ENCODE data around the gene ATAD3A. TPM values are rescaled to one million over a fixed set of nuclear protein-coding genes. Genes with fewer than 3 reads are reported as not detected.

Gene ATAD3A
- polyA plus RNA-seq, 5 donors: 13.8 to 31.6 (median 18.3) TPM

DNA sequence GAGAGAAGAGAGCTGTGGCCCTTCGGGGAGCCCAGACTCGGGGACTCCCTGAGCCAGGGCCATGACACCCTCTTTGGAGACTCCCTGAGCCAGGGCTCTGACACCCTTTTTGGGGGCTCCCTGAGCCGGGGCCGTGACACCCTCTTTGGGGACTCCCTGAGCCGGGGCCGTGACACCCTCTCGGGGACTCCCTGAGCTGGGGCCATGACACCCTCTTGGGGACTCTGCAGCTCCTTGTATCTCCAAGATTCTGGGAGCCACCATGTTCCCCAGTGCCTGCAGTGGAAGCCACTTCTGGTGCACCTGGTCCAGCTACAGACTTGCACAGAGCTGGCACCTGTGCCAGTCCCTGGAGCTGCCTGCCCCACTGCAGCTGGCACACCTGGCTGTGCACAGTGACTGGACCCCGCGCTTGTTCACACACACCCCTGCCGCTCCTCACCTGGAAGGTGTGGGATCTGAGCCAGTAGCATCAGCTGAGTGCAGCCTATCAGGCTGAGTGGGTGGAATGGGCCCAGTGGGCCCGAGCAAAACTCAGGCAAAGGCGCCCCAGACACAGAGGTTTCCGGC is 66.5 kb downstream of the ATAD3A start:
- DNase-seq: no peak

DNA sequence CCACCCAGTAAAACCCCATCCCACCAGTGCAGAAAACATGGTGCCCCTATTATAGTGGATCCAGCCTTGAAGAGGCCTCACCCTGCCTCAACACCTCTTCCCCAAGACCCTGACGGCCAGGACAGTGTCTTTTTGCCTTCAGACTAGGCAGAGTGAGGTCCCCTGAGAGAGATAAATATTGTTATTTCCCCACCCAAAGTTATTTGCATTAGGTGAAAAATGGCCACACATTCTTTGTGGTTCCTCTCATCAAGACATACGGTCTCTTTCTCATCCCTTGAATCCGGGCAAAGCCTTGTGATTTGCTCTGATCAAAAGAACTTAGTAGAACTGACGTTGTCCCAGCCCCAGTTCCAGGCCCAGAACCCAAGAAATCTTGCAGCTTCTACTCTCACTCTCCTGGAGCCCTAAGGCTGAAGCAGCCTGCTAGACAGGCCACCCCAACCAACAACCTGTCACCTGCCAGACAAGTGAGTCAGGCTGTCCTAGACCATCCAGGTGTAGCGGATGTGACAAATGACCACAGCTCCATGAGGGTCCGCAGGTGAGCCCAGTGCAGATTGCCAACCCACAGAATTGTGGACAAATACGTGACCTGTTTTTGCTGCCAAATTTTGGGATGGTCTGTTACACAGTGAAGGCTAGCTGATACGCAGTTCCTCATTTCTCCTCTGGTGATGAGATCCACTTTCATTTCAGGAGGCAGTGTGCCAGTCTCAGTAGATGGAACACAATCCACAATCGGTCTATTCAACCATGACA is 70.8 kb downstream of the ATAD3A start:
- no peak for DNase-seq

DNA sequence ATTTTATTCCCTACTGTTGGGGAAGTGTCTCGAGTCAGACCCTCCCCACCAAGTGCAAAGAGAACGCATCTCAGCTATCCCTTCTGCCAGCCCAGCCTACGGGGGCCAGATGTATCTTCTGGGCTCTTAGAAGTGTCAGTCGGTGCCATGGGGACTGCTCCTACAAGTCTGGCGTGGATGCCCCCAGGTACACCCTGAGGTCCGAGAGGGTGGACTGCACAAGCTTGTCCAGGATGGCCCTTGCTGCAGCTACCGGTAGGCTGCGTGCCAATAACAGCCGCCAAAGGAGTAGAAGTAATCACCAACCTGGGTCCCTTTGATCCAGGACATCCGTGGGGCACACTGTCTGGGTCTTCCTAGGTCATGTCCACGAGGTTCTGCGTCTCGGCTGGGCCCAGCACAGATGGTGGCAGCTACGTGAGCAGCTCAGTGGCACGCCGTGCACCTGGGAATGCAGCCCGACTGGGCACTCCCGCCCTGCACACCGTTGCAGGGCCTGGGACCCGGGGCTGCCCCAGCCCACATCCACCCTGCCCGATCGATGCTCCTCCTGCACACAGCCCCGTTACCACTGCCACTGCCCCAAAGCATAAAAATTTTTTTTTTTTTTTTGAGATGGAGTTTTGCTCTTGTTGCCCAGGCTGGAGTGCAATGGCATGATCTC is 71.5 kb downstream of the ATAD3A start:
- DNase-seq: no peak

Other genes starting within 250 kb of the ATAD3A start
- gene UBE2J2, start 238.3 kb upstream of the ATAD3A start, polyA plus RNA-seq (ENCODE audit: insufficient read depth in 1 of 5, insufficient read length in 5 of 5, low replicate concordance in 1 of 5): 10 to 100 TPM; 40.4 to 69.2 (median 49.8) TPM
- gene SCNN1D, start 231.7 kb upstream of the ATAD3A start, polyA plus RNA-seq (ENCODE audit: insufficient read depth in 1 of 5, insufficient read length in 5 of 5, low replicate concordance in 1 of 5): 10 to 100 TPM in 1 of 5 donors, 1 to 10 TPM in 4; 3.7 to 11.2 (median 8.6) TPM
- 10 to 100 TPM; 26.3 to 61.2 (median 38.8) TPM for gene ACAP3, start 204.2 kb upstream of the ATAD3A start, polyA plus RNA-seq (ENCODE audit: insufficient read depth in 1 of 5, insufficient read length in 5 of 5, low replicate concordance in 1 of 5)
- 10 to 100 TPM in 1 of 5 donors, 1 to 10 TPM in 4; 4.6 to 12.3 (median 6.4) TPM for gene PUSL1, start 203.6 kb upstream of the ATAD3A start, polyA plus RNA-seq (ENCODE audit: insufficient read depth in 1 of 5, insufficient read length in 5 of 5, low replicate concordance in 1 of 5)
- 100 to 1,000 TPM; 102 to 144 (median 126) TPM for gene INTS11, start 187.5 kb upstream of the ATAD3A start, polyA plus RNA-seq (ENCODE audit: insufficient read depth in 1 of 5, insufficient read length in 5 of 5, low replicate concordance in 1 of 5)
- 10 to 100 TPM in 4 of 5 donors, 1 to 10 TPM in 1; 9.4 to 22.0 (median 12.4) TPM for gene CPTP, start 187.4 kb upstream of the ATAD3A start, polyA plus RNA-seq (ENCODE audit: insufficient read depth in 1 of 5, insufficient read length in 5 of 5, low replicate concordance in 1 of 5)
- gene TAS1R3, start 180.9 kb upstream of the ATAD3A start, polyA plus RNA-seq (ENCODE audit: insufficient read depth in 1 of 5, insufficient read length in 5 of 5, low replicate concordance in 1 of 5): under 1 TPM; 0.24 to 0.88 (median 0.49) TPM
- gene DVL1, start 162.7 kb upstream of the ATAD3A start, polyA plus RNA-seq (ENCODE audit: insufficient read depth in 1 of 5, insufficient read length in 5 of 5, low replicate concordance in 1 of 5): 10 to 100 TPM; 19.5 to 51.3 (median 29.9) TPM
- gene MXRA8, start 153.6 kb upstream of the ATAD3A start, polyA plus RNA-seq (ENCODE audit: insufficient read depth in 1 of 5, insufficient read length in 5 of 5, low replicate concordance in 1 of 5): 100 to 1,000 TPM; 108 to 164 (median 155) TPM
- gene AURKAIP1, start 137.0 kb upstream of the ATAD3A start, polyA plus RNA-seq (ENCODE audit: insufficient read depth in 1 of 5, insufficient read length in 5 of 5, low replicate concordance in 1 of 5): 10 to 100 TPM; 36.5 to 88.5 (median 46.3) TPM
- gene CCNL2, start 112.8 kb upstream of the ATAD3A start, polyA plus RNA-seq (ENCODE audit: insufficient read depth in 1 of 5, insufficient read length in 5 of 5, low replicate concordance in 1 of 5): 100 to 1,000 TPM; 256 to 387 (median 327) TPM
- 100 to 1,000 TPM in 3 of 5 donors, 10 to 100 TPM in 2; 88.3 to 150 (median 104) TPM for gene MRPL20, start 104.9 kb upstream of the ATAD3A start, polyA plus RNA-seq (ENCODE audit: insufficient read depth in 1 of 5, insufficient read length in 5 of 5, low replicate concordance in 1 of 5)
- gene ANKRD65, start 90.9 kb upstream of the ATAD3A start, polyA plus RNA-seq (ENCODE audit: insufficient read depth in 1 of 5, insufficient read length in 5 of 5, low replicate concordance in 1 of 5): 10 to 100 TPM; 22.2 to 46.8 (median 35.6) TPM
- gene VWA1, start 76.5 kb upstream of the ATAD3A start, polyA plus RNA-seq (ENCODE audit: insufficient read depth in 1 of 5, insufficient read length in 5 of 5, low replicate concordance in 1 of 5): 100 to 1,000 TPM in 1 of 5 donors, 10 to 100 TPM in 4; 39.8 to 147 (median 63.9) TPM
- gene ATAD3C, start 62.5 kb upstream of the ATAD3A start, polyA plus RNA-seq (ENCODE audit: insufficient read depth in 1 of 5, insufficient read length in 5 of 5, low replicate concordance in 1 of 5): 1 to 10 TPM; 2.1 to 4.0 (median 3.3) TPM
- gene ATAD3B, start 40.4 kb upstream of the ATAD3A start, polyA plus RNA-seq (ENCODE audit: insufficient read depth in 1 of 5, insufficient read length in 5 of 5, low replicate concordance in 1 of 5): 10 to 100 TPM; 13.1 to 23.5 (median 14.8) TPM
- 1 to 10 TPM; 3.8 to 8.1 (median 4.5) TPM for gene TMEM240, start 28.5 kb downstream of the ATAD3A start, polyA plus RNA-seq (ENCODE audit: insufficient read depth in 1 of 5, insufficient read length in 5 of 5, low replicate concordance in 1 of 5)
- 10 to 100 TPM; 61.9 to 99.7 (median 71.7) TPM for gene SSU72, start 62.7 kb downstream of the ATAD3A start, polyA plus RNA-seq (ENCODE audit: insufficient read depth in 1 of 5, insufficient read length in 5 of 5, low replicate concordance in 1 of 5)
- gene FNDC10, start 88.0 kb downstream of the ATAD3A start, polyA plus RNA-seq (ENCODE audit: insufficient read depth in 1 of 5, insufficient read length in 5 of 5, low replicate concordance in 1 of 5): 1 to 10 TPM; 1.5 to 3.9 (median 1.7) TPM
- 100 to 1,000 TPM in 1 of 5 donors, 10 to 100 TPM in 4; 33.2 to 126 (median 58.6) TPM for gene MIB2, start 103.3 kb downstream of the ATAD3A start, polyA plus RNA-seq (ENCODE audit: insufficient read depth in 1 of 5, insufficient read length in 5 of 5, low replicate concordance in 1 of 5)
- 100 to 1,000 TPM in 1 of 5 donors, 10 to 100 TPM in 4; 28.4 to 125 (median 60.5) TPM for gene MMP23B, start 120.0 kb downstream of the ATAD3A start, polyA plus RNA-seq (ENCODE audit: insufficient read depth in 1 of 5, insufficient read length in 5 of 5, low replicate concordance in 1 of 5)
- 10 to 100 TPM; 31.8 to 45.6 (median 42.0) TPM for gene CDK11B, start 146.8 kb downstream of the ATAD3A start, polyA plus RNA-seq (ENCODE audit: insufficient read depth in 1 of 5, insufficient read length in 5 of 5, low replicate concordance in 1 of 5)
- 10 to 100 TPM; 60.4 to 95.1 (median 90.0) TPM for gene SLC35E2B, start 180.6 kb downstream of the ATAD3A start, polyA plus RNA-seq (ENCODE audit: insufficient read depth in 1 of 5, insufficient read length in 5 of 5, low replicate concordance in 1 of 5)
- gene CDK11A, start 212.2 kb downstream of the ATAD3A start, polyA plus RNA-seq (ENCODE audit: insufficient read depth in 1 of 5, insufficient read length in 5 of 5, low replicate concordance in 1 of 5): 10 to 100 TPM; 25.9 to 45.0 (median 40.5) TPM